GM23248 (cell line): Measurements from ENCODE around the gene ARHGAP26. TPM values are rescaled to one million over a fixed set of nuclear protein-coding genes. Genes with fewer than 3 reads are reported as not detected.

Source experiments
- DNase-seq: peaks from one replicate; pipeline ENCODE4 v3.0.0-alpha.2; 2015
- H2AFZ ChIP-seq: fragments of 200-600 bp; sonication (generic); 2 replicates; pipeline ENCODE4 v1.6.1; 2016; ENCODE audit warnings: antibody characterized with exemption
- H3F3A ChIP-seq: fragments of 200-600 bp; sonication (generic); 2 replicates; pipeline ENCODE4 v1.6.1; 2016; ENCODE audit warnings: mild to moderate bottlenecking, antibody characterized with exemption, mixed run types; ENCODE audit not compliant: insufficient read depth
- H3K27ac ChIP-seq: fragments of 200-600 bp; sonication (generic); 2 replicates; pipeline ENCODE4 v1.5.1; 2016; ENCODE audit warnings: mild to moderate bottlenecking
- H3K27me3 ChIP-seq: fragments of 200-600 bp; sonication (generic); replicated peaks from 2 replicates; pipeline ENCODE4 v1.6.1; 2016; ENCODE audit warnings: mild to moderate bottlenecking; ENCODE audit not compliant: insufficient read depth
- H3K36me3 ChIP-seq: fragments of 200-600 bp; sonication (generic); 2 replicates; pipeline ENCODE4 v1.6.1; 2016; ENCODE audit warnings: low read depth, mild to moderate bottlenecking
- H3K4me1 ChIP-seq: fragments of 200-600 bp; sonication (generic); 2 replicates; pipeline ENCODE4 v1.6.1; 2016; ENCODE audit warnings: mild to moderate bottlenecking; ENCODE audit not compliant: insufficient read depth
- H3K4me2 ChIP-seq: fragments of 200-600 bp; sonication (generic); one replicate; pipeline ENCODE4 v1.6.1; 2016; ENCODE audit warnings: mild to moderate bottlenecking; ENCODE audit not compliant: unreplicated experiment
- H3K4me3 ChIP-seq: fragments of 200-600 bp; sonication (generic); 2 replicates; pipeline ENCODE4 v1.5.1; 2016; ENCODE audit warnings: mild to moderate bottlenecking
- H3K79me2 ChIP-seq: fragments of 200-600 bp; sonication (generic); 2 replicates; pipeline ENCODE4 v1.6.1; 2016; ENCODE audit warnings: mild to moderate bottlenecking; ENCODE audit not compliant: insufficient read depth
- H3K9ac ChIP-seq: fragments of 200-600 bp; sonication (generic); 2 replicates; pipeline ENCODE4 v1.6.1; 2016; ENCODE audit warnings: mild to moderate bottlenecking
- H3K9me2 ChIP-seq: fragments of 200-600 bp; sonication (generic); 2 replicates; pipeline ENCODE4 v1.6.1; 2016; ENCODE audit warnings: mixed run types, mild to moderate bottlenecking, moderate library complexity; ENCODE audit not compliant: insufficient read depth
- H3K9me3 ChIP-seq: fragments of 200-600 bp; sonication (generic); one replicate; pipeline ENCODE4 v1.6.1; 2017; ENCODE audit warnings: low read depth
- H4K20me1 ChIP-seq: fragments of 200-600 bp; sonication (generic); 2 replicates; pipeline ENCODE4 v1.6.0; 2016; ENCODE audit not compliant: insufficient read depth
- EZH2 ChIP-seq: fragments of 200-600 bp; sonication (generic); IDR thresholded peaks from 2 replicates; pipeline ENCODE4 v1.6.1; 2018; ENCODE audit warnings: antibody characterized with exemption, mild to moderate bottlenecking; ENCODE audit not compliant: insufficient read depth, poor library complexity, severe bottlenecking
- EZH2phosphoT487 ChIP-seq: fragments of 200-600 bp; sonication (generic); IDR thresholded peaks from 2 replicates; pipeline ENCODE4 v1.6.1; 2018; ENCODE audit warnings: antibody characterized with exemption, moderate library complexity, mild to moderate bottlenecking, low read depth; ENCODE audit not compliant: insufficient read depth
- WGBS, 2 experiments: methylation state at CpG; one replicate each; pipeline ENCODE4 v1.1.6; 2015 to 2017; ENCODE audit warnings: low lambda C conversion rate in 2 of 2, low coverage in 1 of 2; ENCODE audit errors: missing lambda C conversion rate in 2 of 2; 5-methylcytosine and 5-hydroxymethylcytosine counted together
- in situ Hi-C: fragments of 300-500 bp; cut with MboI; formaldehyde crosslinking; loops from 2 replicates; pipeline ENCODE4 v1.15.0; 2020
- polyA plus RNA-seq: library from polyadenylated mRNA; unstranded; fragments of >200 nt; fragmentation: Nextera tagmentation; extraction: Ambion mirVana; gene quantifications from 2 replicates; pipeline ENCODE4 v1.2.1, GENCODE V29; 2016
- total RNA-seq: library from RNA; depleted of rRNA; stranded (reverse); fragments of >200 nt; shearing (Covaris generic); gene quantifications from 2 replicates; pipeline ENCODE4 v1.2.3, GENCODE V29; 2014

Gene ARHGAP26
- total and polyA plus RNA-seq, 2 experiments from 2014 or later = 1.6 to 1.7 TPM

DNA sequence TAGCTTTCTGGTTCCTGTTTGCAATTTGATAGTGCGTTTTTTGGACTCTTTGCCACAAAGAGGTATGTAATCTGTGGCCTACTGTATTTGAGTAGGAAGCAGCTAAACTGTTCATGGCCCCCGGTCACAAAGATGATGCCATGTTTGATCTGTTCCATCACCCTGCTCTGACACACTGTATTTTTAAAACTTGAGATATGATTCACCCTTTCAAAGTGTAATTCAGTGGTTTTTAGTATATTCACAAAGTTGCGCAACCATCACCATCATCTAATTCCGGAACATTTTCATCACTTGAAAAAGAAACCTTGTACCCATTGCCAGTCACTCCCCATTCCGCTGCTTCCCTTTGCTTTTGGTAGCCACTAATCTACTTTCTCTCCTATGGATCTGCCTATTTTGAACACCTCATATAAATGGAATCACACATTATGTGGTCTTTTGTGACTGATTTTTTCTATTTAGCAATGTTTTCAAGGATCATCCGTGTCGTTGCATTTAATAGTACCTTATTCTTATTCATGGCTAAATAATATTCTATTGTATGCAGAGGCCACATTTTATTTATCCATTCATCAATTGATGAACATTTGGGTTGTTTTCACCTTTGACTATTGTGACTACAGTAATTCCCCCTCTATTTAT is 491.7 kb downstream of the ARHGAP26 start:
- H3K9me3 ChIP-seq = no peaks in the 10 kb centered on the region
- H3K4me2 ChIP-seq = no peak overlapping the region
- H3K4me1 ChIP-seq = peaks cover 18% of the 10 kb centered on the region
- H2AFZ ChIP-seq = no peak overlapping the region
- no peaks in the 10 kb centered on the region for H3K9me2 ChIP-seq
- 0 out of 2 replicates have a peak overlapping the region, but pooled peaks have one; percentile 14 for H3K9ac ChIP-seq
- TF ChIP-seq EZH2 (no peak), EZH2phosphoT487 (no peak)
- H3F3A ChIP-seq = peaks cover 30% of the 10 kb centered on the region
- WGBS, 2 experiments = 58 to 64% methylated on average over 7 of the region's 7 CpGs
- peak overlapping the region; percentile 81 for H3K27ac ChIP-seq
- H3K36me3 ChIP-seq = no peaks in the 10 kb centered on the region
- H3K79me2 ChIP-seq = no peaks in the 10 kb centered on the region
- no peaks in the 10 kb centered on the region for H3K27me3 ChIP-seq
- peak; percentile 88 for DNase-seq
- no peaks in the 10 kb centered on the region for H4K20me1 ChIP-seq
- in situ Hi-C loops = no loop called here
- no peak overlapping the region for H3K4me3 ChIP-seq

DNA sequence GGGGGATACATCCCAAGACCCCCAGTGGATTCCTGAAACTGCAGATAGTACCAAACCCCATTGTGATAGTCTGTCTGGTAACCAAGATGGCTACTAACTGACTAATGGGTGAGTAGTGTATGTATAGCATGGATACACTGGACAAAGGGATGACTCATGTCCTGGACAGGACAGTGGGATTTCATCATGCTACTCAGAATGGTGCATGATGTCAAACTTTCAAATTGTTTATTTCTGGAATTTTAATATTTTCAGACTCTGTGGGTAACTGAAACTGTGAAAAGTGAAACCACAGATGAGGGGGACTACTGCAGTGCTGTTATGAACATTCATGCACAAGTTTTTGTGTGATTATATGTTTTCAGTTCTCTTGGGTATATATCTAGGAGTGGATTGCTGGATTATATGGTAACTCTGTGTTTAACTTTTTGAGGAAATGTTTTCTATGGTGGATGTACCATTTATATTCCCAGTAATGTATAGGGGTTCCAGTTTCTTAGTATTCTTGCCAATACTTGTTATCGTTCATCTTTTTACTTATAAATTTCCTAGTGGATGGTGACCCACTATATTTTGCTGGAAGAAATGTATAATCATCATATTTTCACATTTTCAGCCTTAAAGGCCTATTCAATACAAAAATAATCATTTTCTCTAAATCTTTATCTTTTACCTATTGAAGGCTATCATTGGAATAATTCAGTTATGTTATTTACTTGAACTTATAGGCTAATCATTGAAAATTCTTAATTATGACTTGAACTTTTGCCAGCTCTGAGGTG is 492.4 kb downstream of the ARHGAP26 start:
- Histone ChIP-seq H3K9me3 (no peaks in the 10 kb centered on the region), H3F3A (peaks cover 30% of the 10 kb centered on the region), H3K27me3 (no peaks in the 10 kb centered on the region), H3K9me2 (no peaks in the 10 kb centered on the region), H3K27ac (peak overlapping the region; percentile 81), H3K9ac (0 out of 2 replicates have a peak overlapping the region, but pooled peaks have one; percentile 14), H4K20me1 (no peaks in the 10 kb centered on the region), H3K4me2 (no peak overlapping the region), H2AFZ (no peak overlapping the region), H3K36me3 (no peaks in the 10 kb centered on the region), H3K4me3 (no peak overlapping the region), H3K4me1 (peaks cover 18% of the 10 kb centered on the region), H3K79me2 (no peaks in the 10 kb centered on the region)
- no peak for TF ChIP-seq EZH2
- TF ChIP-seq EZH2phosphoT487 = no peak
- in situ Hi-C loops = no loop called here
- peak; percentile 94 for DNase-seq
- WGBS, 2 experiments = 100% methylated on average over 1 of the region's 1 CpG

DNA sequence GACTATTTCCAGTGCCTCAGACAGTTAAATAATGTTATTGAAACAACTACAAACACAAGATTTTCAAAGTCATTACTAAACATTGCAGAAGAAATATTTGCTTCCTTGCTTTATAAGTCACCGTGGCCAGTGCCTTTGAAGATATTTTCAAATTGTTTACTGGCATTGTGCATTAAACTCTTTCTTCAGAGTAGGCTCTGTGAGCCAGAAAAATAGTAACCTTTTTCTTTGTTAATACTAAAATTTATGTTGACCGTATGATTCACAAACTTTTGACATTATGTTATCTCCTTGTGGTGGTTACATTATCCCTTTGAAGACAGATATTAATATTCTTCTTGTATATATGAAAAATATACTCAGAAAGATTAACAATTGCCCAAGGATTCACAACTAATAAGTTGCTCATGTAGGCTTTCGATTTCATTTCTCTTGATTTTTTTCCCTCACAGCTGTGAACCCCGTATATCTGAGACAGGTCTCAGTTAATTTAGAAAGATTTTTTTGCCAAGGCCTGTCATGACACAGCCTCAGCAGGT is 493.2 kb downstream of the ARHGAP26 start:
- TF ChIP-seq EZH2 = no peak
- Histone ChIP-seq H3K9me3 (no peaks in the 10 kb centered on the region), H3K79me2 (no peaks in the 10 kb centered on the region), H3F3A (peaks cover 30% of the 10 kb centered on the region), H3K27me3 (no peaks in the 10 kb centered on the region), H2AFZ (no peak overlapping the region), H3K9ac (no peak overlapping the region), H3K4me3 (no peak overlapping the region), H3K27ac (peak overlapping the region; percentile 81), H3K4me2 (no peak overlapping the region), H3K4me1 (peaks cover 18% of the 10 kb centered on the region), H3K36me3 (no peaks in the 10 kb centered on the region), H3K9me2 (no peaks in the 10 kb centered on the region), H4K20me1 (no peaks in the 10 kb centered on the region)
- 61 to 65% methylated on average over 4 of the region's 4 CpGs for WGBS, 2 experiments
- DNase-seq = no peak
- in situ Hi-C loops = no loop called here

DNA sequence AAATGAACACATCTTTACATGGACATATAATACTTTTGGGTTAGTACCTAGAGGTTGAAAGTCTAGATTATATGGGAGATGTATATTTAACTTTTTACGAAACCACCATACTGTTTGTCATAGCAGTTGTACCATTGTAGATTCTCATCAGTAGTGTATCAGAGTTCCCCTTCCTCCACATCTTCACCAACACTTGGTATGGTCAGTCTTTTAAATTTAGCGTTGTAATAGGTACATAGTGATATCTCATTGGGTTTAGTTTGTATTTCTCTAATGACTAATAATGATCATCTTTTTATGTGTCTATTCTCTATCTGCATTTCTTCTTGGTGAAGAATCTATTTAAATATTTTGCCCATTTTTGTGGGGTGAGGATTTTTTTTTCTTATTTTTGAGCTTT is 495.8 kb downstream of the ARHGAP26 start:
- no peaks in the 10 kb centered on the region for H3K27me3 ChIP-seq
- WGBS, 2 experiments = 98 to 100% methylated on average over 2 of the region's 2 CpGs

More for the DNA sequence above, 495.8 kb downstream of the ARHGAP26 start:
- peaks cover 18% of the 10 kb centered on the region; the same call in 1 of the 2 replicates for H3K4me1 ChIP-seq
- H3K9ac ChIP-seq = no peak overlapping the region
- in situ Hi-C loops = no loop called here
- no peaks in the 10 kb centered on the region for H3K79me2 ChIP-seq
- TF ChIP-seq EZH2 = no peak
- TF ChIP-seq EZH2phosphoT487 = no peak
- H3K9me2 ChIP-seq = no peaks in the 10 kb centered on the region
- peaks cover 33% of the 10 kb centered on the region for H3F3A ChIP-seq
- no peaks in the 10 kb centered on the region for H3K9me3 ChIP-seq
- no peak overlapping the region for H3K4me3 ChIP-seq
- no peak overlapping the region for H3K27ac ChIP-seq
- H3K4me2 ChIP-seq = no peak overlapping the region
- no peak for DNase-seq
- no peaks in the 10 kb centered on the region for H3K36me3 ChIP-seq
- no peak overlapping the region for H2AFZ ChIP-seq
- no peaks in the 10 kb centered on the region for H4K20me1 ChIP-seq
